Measurements from ENCODE around the gene EFEMP1. TPM values are rescaled to one million over a fixed set of nuclear protein-coding genes. Genes with fewer than 3 reads are reported as not detected.
A peak's percentile ranks its signal among the peaks of the same experiment; 100 is the strongest.

The EFEMP1 gene, protein sequence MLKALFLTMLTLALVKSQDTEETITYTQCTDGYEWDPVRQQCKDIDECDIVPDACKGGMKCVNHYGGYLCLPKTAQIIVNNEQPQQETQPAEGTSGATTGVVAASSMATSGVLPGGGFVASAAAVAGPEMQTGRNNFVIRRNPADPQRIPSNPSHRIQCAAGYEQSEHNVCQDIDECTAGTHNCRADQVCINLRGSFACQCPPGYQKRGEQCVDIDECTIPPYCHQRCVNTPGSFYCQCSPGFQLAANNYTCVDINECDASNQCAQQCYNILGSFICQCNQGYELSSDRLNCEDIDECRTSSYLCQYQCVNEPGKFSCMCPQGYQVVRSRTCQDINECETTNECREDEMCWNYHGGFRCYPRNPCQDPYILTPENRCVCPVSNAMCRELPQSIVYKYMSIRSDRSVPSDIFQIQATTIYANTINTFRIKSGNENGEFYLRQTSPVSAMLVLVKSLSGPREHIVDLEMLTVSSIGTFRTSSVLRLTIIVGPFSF
- 0.27 TPM for total RNA-seq

DNA sequence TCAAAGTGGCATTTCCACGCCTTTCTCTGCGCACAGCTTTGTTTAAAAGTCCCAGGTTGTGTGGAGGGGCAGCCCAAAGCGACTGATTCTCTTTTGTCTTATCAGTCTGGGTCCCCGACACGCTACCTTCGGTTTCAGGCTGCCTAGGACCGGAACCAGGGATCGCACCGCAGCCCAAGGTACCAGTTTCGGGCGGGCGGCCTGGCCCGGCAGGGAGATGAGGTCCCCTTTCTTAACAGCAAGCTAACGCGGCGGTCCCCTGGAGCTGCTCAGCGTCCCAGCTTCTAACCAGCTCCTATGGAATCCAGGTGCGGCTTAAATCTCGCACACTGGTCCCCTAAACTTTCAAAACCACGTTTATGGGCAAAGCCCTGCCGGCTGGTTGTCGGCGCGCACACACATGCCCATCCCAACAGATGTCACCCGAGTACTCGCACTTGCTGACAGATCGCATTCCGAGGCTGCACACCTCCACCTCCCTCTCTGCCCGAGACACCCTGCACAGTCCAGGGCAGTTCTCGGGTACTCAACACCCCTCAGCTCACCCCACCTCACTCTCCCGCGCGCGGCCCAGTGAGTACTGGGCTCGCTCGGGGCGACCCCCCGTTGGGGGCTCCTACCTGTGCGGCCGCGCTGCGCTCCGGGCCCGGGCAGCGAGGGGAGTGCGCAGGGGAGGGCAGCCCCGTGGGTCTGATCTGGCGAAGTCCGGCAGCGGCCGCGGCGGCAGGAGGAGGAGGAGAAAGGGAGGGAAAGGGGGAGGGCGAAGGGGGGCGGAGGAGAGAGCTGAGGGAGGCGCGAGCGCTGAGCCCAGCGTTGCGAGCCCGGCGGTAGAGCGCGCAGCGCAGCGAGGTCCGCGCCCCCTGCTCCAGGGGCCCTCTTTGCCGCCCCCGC lies at the start of gene EFEMP1:
Gene EFEMP1, minus strand, starts transcription at position 692 of the 891 bp plus-strand sequence. CDS start 1,342 bp downstream, outside the sequence.
- DNase-seq (ENCODE audit: low read depth in 2 of 3, low spot score in 2 of 3), result peak in 1 of 3 donors; percentile 12

DNA sequence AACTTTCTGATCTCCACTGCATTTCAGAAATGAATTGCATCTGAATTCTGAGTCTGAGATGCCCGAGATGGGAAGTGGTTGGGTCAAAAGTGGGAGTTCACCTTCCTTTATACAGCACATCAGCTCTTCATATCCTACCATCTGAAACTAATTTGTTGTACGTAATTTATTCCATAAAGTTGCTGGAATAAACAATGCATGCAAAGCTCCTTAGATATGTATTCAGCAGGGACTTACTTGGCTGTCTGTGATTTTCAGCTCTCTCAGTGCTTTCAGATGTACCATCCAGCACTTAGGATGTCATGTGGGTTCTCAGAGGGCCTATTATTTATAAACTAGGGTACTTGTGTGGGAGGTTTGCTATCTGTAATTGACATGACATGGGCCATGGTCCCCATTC lies 46.9 kb upstream of the EFEMP1 start:
- DNase-seq (ENCODE audit: low read depth in 2 of 3, low spot score in 2 of 3), result no peak

DNA sequence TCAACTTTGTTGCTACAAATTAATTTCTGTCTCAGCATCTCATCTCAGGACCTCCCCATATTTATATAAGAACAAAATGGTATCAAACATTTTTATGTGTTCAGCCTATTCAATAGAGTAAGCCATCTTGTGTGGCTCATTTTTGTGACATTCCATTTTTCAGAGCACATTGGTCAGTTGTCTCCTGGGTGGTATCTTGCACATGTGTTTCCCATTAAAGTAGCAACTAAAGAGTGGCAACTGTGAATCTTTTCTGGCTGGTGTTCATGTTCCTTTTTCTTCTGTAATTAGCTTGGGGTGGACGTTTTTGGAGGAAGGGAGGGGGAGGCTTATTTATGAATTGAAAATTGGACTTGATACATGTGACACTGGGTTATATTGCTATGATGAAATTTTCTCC lies 45.4 kb upstream of the EFEMP1 start:
- no peak for DNase-seq (ENCODE audit: low read depth in 2 of 3, low spot score in 2 of 3)

DNA sequence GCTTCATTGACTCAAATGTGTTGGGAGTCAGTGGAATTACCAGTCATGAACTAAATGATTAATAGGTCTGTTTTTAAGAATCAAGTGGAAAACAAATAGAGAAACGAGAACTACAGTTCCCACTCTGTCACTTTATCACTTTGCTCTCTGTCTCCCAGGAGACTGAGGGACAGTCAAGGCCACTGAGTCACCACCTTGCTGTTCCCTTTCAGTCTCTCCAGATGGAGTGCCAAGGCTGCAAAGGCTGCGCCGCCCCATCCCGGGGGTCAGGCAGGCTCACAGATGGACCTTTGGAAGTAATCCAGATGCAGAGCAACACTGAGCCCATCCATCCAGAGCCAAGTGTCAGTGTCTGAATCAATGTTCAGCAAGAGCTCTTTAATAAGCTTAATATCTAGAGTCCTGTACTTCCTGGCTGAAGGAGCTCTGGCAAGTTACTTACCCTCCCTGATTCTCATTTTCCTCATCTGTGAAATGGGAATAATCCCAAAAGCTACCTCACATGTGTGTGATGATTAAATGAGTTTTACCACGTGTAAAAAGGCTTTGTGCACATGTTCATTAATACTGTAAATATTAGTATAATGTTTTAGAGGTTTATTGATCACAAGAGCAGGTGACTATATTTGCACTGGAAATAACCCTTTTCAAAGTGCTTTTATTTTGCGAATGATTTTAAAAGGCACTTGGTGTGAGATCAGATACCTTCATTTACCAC lies 43.0 kb upstream of the EFEMP1 start:
- no peak for DNase-seq (ENCODE audit: low read depth in 2 of 3, low spot score in 2 of 3)

DNA sequence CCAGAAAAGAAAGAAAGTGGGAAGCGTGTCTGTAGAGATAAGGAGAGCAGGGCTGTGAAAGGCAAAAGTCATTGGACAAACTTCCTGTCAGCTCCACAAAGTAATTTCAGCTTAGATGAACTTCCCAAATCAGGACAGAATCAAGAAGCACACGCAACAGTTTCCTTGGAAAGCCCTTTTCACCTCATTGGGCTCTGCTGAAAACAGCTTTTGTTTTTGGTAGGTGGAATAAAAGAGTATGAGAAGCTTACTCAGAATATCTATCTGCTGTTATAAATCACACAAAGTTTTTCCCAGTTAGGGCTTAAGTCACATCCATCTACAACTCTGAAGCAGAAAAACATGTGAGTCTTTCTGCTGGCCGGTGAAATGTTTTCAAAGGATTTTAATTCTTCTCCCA lies 42.4 kb upstream of the EFEMP1 start:
- DNase-seq (ENCODE audit: low read depth in 2 of 3, low spot score in 2 of 3), result no peak

DNA sequence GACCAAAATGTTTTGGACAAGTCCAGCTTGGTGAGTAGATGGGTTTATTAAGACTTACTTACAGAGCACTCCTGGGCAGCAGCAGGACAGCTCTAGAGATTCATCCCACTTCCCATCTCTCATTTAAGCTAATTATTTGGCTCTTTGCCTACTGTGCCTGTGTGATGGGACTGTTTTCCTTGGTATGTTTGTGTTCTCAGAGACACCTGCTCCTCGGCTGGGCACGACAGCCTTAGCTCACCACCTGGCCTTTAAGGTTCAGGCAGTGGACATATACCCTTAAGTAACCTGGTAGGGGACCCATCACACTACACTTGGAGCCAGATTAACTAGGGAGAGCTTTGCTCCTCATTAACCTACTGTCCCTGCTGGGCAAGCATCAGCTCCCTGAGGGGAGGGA lies 41.7 kb upstream of the EFEMP1 start:
- no peak for DNase-seq (ENCODE audit: low read depth in 2 of 3, low spot score in 2 of 3)

DNA sequence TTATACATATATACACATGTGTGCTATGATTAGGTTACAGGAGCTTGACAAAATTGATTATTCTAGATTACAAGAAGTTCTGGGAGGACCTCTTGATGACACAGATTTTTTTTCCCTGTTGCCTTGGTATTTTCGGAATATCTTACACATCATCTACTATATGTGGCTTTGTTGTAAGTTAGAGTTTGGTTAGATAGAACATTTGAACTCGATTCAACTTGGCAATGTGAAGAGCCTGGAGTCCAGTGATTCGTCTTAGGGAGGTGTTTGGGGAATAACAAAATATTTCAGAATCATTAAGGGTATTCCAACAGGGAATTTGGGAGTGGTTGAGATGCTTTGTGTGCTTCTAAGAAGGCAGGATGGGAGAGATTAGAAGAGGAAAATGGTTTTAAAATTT lies 39.3 kb upstream of the EFEMP1 start:
- no peak for DNase-seq (ENCODE audit: low read depth in 2 of 3, low spot score in 2 of 3)

DNA sequence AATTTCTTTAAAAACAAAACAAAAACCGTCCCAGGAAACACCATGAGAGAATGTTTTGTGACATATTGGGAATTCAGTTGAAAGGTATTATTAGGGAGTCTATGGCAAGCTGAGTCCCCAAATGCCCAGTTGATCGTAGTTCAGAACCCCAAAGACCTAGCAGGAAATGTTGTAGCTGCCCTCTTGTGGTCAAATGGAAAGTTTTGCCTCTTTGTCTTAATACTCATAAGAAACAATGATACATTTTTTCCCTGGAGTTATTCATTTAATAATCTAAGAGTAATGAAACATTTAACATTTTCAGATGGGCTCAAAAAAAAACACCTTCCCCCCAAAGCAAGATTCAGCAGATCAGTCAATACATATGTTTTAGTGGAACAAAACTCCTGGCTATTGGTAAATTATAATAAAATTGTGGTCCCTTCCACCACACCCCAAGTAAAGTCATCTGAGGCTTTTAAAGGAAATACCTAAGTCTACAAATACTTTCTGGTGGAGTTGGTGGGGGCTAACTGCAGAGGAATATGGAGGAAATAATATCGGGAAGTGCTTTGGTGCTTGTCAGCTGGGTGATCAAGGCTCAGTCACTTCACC lies 37.8 kb upstream of the EFEMP1 start:
- peak in 2 of 3 donors; percentile 13 to 52 for DNase-seq (ENCODE audit: low read depth in 2 of 3, low spot score in 2 of 3)

DNA sequence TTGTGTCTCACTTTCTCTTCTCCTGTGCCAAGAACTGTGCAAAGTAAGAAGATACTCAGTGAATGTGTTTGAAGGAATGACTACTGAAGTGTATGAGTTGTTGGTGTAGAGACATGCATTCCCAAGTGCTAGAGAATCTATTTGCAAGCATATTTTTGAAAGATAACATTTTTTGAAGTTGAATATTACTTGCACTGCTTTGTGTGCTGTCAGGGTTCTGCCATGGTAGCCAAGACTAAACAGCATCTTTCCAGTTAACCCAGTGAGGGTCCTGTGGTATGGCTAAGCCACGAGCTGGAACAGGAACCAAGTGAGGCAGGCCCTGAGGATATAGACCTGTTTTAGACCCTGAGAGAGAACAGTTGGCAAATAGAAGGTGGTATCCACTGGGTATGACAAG lies 35.2 kb upstream of the EFEMP1 start:
- no peak for DNase-seq (ENCODE audit: low read depth in 2 of 3, low spot score in 2 of 3)

DNA sequence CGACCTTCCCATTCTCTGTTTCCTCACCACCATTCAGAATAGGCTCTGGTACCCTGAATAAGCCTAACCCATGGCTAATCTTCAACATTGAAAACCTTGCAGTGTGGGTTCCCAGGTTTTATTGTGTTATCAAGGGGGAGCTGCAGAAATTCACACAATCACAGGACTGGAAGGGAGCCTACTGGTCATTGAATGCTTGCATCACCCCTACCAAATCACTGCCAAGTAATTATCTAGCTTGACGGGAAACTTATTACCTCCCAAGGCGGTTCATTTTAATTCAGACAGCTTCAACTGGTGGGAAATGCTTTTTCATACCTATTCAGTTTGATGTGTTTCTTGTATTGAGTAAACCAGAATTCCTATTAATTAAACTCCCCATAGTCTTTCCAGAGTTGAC lies 33.6 kb upstream of the EFEMP1 start:
- no peak for DNase-seq (ENCODE audit: low read depth in 2 of 3, low spot score in 2 of 3)

DNA sequence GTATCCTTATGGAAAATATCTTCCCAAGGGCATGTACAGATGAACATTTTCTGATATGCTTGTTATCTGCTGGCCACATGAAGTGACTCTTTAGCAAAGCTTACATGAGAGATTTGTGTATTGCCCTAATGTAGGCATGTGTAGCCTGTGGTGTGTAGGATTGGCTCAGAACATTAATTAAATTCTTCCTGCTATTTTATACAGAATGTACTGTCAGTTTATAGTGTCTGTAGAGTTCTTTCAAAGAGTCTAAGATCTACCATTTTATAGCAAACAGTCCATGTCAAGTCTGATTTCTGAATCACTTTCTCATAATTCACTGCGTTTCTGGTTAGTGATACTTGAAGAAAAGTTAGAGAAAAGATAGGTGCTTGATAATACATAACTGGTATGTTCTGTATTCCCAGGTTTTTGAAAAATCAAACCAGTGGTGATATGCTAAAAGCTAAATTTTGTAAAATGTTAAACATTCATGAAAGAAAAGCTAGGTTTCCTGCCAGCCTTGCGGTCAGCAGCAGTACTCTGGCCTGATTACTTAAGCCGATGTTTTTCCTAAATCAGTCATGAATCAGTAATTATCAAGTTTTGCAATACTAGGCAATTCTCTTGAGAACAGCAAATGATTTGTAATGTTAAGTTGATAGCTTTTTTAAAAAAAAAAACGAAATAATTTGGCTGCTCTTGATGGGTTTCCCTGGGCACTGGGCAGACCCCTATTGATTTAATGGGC lies 30.9 kb upstream of the EFEMP1 start:
- no peak for DNase-seq (ENCODE audit: low read depth in 2 of 3, low spot score in 2 of 3)

DNA sequence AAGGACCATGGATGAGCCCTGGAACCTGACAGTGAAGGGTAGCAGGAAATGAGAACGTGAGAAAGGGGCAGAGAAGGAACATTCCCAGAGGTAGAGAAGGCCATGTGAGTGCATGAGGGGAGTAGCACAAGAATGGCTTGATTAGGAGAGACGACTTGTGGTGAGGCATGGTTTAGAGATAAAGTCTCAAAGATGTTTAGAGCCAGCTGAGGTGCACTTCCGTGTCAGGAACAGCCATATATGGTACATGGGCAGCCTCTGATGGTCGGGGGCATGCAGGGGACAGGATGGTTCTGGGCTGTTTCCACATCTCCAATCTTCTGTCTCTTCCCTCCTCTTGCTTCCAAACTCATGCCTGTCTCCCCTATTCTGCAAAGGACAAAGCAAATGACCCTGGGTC lies 28.8 kb upstream of the EFEMP1 start:
- DNase-seq (ENCODE audit: low read depth in 2 of 3, low spot score in 2 of 3), result no peak

DNA sequence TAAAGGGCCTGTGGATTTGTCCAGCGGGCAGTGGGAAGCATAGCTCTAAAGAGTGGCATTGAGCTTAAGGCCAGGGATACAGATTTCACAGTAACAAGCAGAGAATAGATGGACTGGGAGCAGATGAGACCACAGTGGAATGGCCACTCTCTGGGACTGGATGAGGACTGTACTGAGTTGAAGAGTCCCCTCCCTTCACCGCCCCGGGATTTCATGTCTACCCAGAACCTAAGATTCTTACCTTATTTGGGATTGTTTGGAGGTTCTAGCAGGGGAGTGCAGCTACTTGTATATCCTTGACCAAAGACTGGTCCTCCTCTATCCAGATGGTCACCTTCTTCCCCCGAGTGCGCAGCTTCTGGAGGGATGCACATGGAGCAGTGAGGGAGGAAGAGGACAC lies 28.0 kb upstream of the EFEMP1 start:
- no peak for DNase-seq (ENCODE audit: low read depth in 2 of 3, low spot score in 2 of 3)

DNA sequence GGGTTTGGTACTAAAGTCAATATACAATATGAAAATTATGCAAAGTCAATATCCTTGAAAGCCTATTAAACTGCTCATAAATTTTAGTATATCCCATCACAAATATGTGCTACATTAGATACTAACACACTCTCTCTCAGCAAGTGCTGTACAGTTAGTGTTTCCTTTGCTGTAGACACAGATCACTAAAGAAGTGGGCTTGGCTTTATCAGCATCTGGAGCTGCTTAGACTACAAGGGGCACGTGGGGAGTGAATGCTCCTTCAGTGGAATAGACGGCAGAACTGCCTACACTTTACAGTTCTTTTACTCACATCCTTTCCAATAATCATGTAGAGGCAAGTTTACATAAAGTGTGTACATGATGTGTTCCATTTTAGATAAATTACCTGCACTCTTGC lies 26.0 kb upstream of the EFEMP1 start:
- no peak for DNase-seq (ENCODE audit: low read depth in 2 of 3, low spot score in 2 of 3)

DNA sequence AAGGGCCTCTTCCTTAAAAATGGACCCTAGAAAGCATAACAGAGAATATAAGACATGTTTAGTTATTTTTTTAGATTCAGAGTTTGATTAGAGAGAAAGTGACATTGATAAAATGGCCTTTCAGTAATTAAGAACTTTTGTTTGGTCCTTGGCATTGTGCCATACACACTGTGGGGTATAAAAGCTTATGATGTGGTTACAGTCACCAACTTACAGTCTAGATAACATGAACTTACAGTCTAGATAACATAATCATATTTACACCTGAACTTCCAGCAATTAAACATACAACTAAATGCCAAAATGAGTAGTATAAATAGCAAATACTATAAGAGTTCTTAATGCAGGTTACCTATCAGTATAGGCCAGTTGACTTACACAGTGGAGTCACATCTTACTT lies 25.6 kb upstream of the EFEMP1 start:
- DNase-seq (ENCODE audit: low read depth in 2 of 3, low spot score in 2 of 3), result peak in 1 of 3 donors; percentile 19

DNA sequence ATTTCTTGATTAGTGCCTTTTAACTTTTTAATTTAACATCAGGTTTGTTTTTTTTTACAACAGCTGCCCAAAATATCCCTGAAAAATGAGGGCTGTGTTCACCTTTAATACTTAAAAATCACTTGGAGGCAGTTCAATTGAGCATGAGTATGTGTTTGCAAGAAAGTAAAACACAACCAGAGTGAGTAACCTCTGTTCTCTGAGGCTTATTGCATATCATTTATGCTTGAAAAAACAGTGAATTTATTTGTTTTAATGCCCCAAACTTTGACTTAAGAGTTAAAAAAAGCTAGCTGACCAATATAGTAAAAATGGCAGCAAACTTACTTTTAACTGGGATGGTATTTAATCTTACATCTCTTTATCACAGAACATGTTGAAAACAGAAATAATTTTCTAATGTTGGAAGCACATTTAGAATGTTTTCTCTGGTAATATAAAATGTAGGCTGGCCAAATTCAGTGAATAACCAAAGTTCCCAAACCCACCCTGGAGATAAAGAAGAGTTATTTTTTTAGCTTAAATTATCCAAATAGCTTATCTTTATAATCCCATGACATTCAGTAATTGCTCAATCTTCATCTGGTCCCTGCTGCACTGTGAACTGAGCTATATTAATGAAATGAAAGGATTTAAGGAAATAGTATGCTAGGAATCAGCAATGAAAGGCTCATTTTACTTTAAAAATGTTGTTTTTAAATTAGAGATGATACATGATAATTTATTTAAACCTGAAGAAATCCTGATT lies 24.8 kb upstream of the EFEMP1 start:
- DNase-seq (ENCODE audit: low read depth in 2 of 3, low spot score in 2 of 3), result no peak

DNA sequence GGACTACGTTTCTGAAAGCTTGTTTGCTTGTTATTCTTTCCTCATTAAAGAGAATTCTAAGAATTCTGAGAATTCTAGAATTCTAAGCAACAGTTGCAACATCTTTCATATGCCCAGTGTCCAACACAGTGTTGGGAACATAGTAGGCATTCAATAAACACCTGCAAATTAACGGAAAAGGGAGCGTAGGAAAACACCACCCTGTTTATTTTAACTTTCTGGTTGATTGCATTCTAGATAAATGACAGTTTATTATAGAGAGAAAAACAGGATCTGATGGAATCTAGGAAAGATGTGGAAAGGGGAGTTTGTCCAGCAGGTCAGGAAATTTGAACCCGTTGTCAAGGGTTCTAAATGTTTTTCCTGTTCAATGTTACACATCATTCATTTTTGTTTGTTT lies 24.2 kb upstream of the EFEMP1 start:
- DNase-seq (ENCODE audit: low read depth in 2 of 3, low spot score in 2 of 3), result no peak

DNA sequence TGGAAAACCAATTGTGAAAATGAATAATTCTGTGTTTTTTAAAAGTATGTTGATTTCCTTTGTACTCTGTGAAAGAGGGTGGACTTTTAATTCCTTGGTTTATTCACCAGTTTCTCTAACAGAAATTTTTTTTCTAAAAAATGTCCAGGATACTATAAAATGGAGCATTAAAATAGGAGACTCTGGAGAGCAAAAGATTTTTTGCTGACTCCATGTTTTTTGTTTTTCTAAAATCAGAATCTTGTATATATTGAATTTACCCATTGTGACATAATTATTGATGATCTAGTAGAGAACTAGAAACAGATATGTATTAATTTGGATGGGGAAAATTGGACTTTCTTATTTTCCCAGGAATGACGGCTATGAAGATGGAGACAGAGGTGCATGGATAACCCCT lies 23.2 kb upstream of the EFEMP1 start:
- DNase-seq (ENCODE audit: low read depth in 2 of 3, low spot score in 2 of 3), result no peak

DNA sequence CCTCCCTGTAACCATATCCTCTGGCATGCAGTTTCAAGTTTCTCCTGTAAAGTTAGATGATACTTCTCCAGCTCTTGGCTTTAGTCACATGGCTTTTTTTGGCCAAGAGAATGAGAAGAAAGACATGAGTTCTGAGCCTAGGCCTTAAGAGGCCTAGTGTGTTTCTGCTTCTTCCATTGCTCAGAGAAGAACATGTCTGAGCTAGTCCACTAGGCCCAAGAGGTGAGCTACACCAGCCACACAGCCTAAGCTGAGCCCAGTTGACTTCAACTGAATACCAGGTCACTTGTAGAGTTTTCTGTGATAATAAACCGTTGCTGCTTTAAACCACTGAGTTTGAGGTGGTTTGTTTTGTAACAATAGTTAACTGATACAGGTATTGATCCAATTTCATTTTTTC lies 19.9 kb upstream of the EFEMP1 start:
- DNase-seq (ENCODE audit: low read depth in 2 of 3, low spot score in 2 of 3), result no peak

Data from hematopoietic multipotent progenitor cell (in vitro differentiated cells).